HL-60 (cell line): Measurements from ENCODE around the gene TIAM1.

Experiments used
- GABPA ChIP-seq: IDR thresholded peaks from 2 replicates; pipeline ENCODE4 v1.6.1; 2012; ENCODE audit warnings: low read depth
- TF ChIP-seq, protein P1 (sequence below): IDR thresholded peaks from one replicate; pipeline ENCODE4 v1.5.1; 2011; ENCODE audit warnings: low read length, control low read depth, inconsistent platforms; ENCODE audit not compliant: insufficient read depth

DNA sequence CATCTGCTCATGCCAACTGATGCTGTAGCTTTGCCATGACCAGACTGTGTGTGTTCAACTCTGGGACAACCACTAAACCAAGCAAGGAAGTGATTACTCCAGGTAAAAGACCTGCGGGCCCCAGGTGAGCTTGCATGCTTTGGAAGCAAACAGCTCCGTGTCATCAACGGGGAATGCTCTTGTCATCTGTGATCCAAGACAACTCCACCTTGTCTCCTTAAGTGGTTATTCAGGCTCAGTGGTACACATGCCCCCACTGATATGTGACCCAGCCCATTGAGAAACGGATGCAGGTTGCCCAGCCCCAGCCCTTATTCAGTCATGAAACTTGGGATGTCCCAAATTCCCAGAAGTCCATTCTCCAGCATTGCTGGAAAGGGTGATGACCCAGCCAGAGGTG is 89.0 kb downstream of the TIAM1 start:
- TF ChIP-seq GABPA = no peak
- TF ChIP-seq, protein P1, sequence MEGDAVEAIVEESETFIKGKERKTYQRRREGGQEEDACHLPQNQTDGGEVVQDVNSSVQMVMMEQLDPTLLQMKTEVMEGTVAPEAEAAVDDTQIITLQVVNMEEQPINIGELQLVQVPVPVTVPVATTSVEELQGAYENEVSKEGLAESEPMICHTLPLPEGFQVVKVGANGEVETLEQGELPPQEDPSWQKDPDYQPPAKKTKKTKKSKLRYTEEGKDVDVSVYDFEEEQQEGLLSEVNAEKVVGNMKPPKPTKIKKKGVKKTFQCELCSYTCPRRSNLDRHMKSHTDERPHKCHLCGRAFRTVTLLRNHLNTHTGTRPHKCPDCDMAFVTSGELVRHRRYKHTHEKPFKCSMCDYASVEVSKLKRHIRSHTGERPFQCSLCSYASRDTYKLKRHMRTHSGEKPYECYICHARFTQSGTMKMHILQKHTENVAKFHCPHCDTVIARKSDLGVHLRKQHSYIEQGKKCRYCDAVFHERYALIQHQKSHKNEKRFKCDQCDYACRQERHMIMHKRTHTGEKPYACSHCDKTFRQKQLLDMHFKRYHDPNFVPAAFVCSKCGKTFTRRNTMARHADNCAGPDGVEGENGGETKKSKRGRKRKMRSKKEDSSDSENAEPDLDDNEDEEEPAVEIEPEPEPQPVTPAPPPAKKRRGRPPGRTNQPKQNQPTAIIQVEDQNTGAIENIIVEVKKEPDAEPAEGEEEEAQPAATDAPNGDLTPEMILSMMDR = no peak
